Liver (tissue), 9 donors: Measurements from ENCODE around the gene HPS5. TPM values are rescaled to one million over a fixed set of nuclear protein-coding genes. Genes with fewer than 3 reads are reported as not detected.

Experiments used
- DNase-seq: peaks from one replicate; pipeline ENCODE4 v3.0.0-alpha.2; 2017; ENCODE audit warnings: low spot score
- H3K27ac ChIP-seq, 2 donors: one replicate each; pipeline ENCODE4 v1.7.0; 2013; ENCODE audit warnings: inconsistent platforms in 2 of 2, low read length in 2 of 2, control low read depth in 1 of 2, low read depth in 1 of 2, mild to moderate bottlenecking in 1 of 2
- H3K27me3 ChIP-seq, 4 donors: one replicate each; pipeline versions ENCODE4 v1.6.1 to v1.7.0; 2013; ENCODE audit warnings: low read length in 3 of 4, inconsistent platforms in 1 of 4, mild to moderate bottlenecking in 1 of 4, moderate library complexity in 1 of 4; ENCODE audit not compliant: control insufficient read depth in 4 of 4, insufficient read depth in 4 of 4
- H3K36me3 ChIP-seq, 4 donors: one replicate each; pipeline versions ENCODE4 v1.6.1 to v1.7.0; 2013; ENCODE audit warnings: low read length in 3 of 4, mild to moderate bottlenecking in 3 of 4, low read depth in 1 of 4, moderate library complexity in 1 of 4; ENCODE audit not compliant: control insufficient read depth in 4 of 4, insufficient read depth in 3 of 4
- H3K4me1 ChIP-seq, 4 donors: one replicate each; pipeline versions ENCODE4 v1.6.1 to v1.7.0; 2013; ENCODE audit warnings: low read length in 3 of 4, mild to moderate bottlenecking in 3 of 4, moderate library complexity in 1 of 4; ENCODE audit not compliant: control insufficient read depth in 4 of 4, insufficient read depth in 4 of 4
- H3K4me3 ChIP-seq, 3 donors: one replicate each; pipeline versions ENCODE4 v1.6.1 to v1.7.0; 2013; ENCODE audit warnings: low read length in 3 of 3, control low read depth in 1 of 3, low read depth in 1 of 3, mild to moderate bottlenecking in 1 of 3
- H3K9ac ChIP-seq, 2 donors: one replicate each; pipeline ENCODE4 v1.7.0; 2013; ENCODE audit warnings: low read length in 2 of 2, mild to moderate bottlenecking in 2 of 2, moderate library complexity in 2 of 2, control low read depth in 1 of 2, low read depth in 1 of 2
- H3K9me3 ChIP-seq, 4 donors: one replicate each; pipeline versions ENCODE4 v1.6.1 to v1.7.0; 2013; ENCODE audit warnings: low read length in 3 of 4; ENCODE audit not compliant: control insufficient read depth in 4 of 4
- EGR1 ChIP-seq, 2 donors: IDR thresholded peaks; 2 replicates each; pipeline ENCODE4 v1.6.1; 2016 to 2018; ENCODE audit warnings: antibody characterized with exemption in 2 of 2, low read depth in 2 of 2
- FOXA1 ChIP-seq: IDR thresholded peaks from 2 replicates; pipeline ENCODE4 v1.6.1; 2016; ENCODE audit warnings: antibody characterized with exemption
- FOXA2 ChIP-seq: IDR thresholded peaks from 2 replicates; pipeline ENCODE4 v1.6.1; 2016; ENCODE audit warnings: antibody characterized with exemption
- HNF4A ChIP-seq, 2 donors: conservative IDR thresholded peaks; 2 replicates each; pipeline ENCODE4 v1.6.1; 2016; ENCODE audit warnings: antibody characterized with exemption in 2 of 2, mild to moderate bottlenecking in 2 of 2
- JUND ChIP-seq, 2 donors: IDR thresholded peaks; 2 replicates each; pipeline ENCODE4 v1.6.1; 2016; ENCODE audit warnings: antibody characterized with exemption in 2 of 2
- NR2F2 ChIP-seq: IDR thresholded peaks from 2 replicates; pipeline ENCODE4 v1.6.1; 2016; ENCODE audit warnings: antibody characterized with exemption
- RAD21 ChIP-seq, 2 donors: IDR thresholded peaks; 2 replicates each; pipeline ENCODE4 v1.6.1; 2016; ENCODE audit warnings: antibody characterized with exemption in 2 of 2, mild to moderate bottlenecking in 2 of 2
- REST ChIP-seq: IDR thresholded peaks from 2 replicates; pipeline ENCODE4 v1.6.1; 2016; ENCODE audit warnings: antibody characterized with exemption, mild to moderate bottlenecking
- RXRA ChIP-seq, 2 donors: IDR thresholded peaks; 2 replicates each; pipeline ENCODE4 v1.6.1; 2017 to 2018; ENCODE audit warnings: antibody characterized with exemption in 2 of 2, mild to moderate bottlenecking in 1 of 2
- TAF1 ChIP-seq: conservative IDR thresholded peaks from 2 replicates; pipeline ENCODE4 v1.6.1; 2016; ENCODE audit warnings: antibody characterized with exemption, mild to moderate bottlenecking
- YY1 ChIP-seq: IDR thresholded peaks from 2 replicates; pipeline ENCODE4 v1.6.1; 2016; ENCODE audit warnings: antibody characterized with exemption, mild to moderate bottlenecking
- ZBTB33 ChIP-seq: IDR thresholded peaks from 2 replicates; pipeline ENCODE4 v1.6.1; 2016; ENCODE audit warnings: antibody characterized with exemption
- WGBS: extraction: QIAGEN DNeasy Blood & Tissue Kit; methylation state at CpG from one replicate; pipeline ENCODE4 v1.1.7; 2013; 5-methylcytosine and 5-hydroxymethylcytosine counted together
- polyA plus RNA-seq, 2 donors: library from polyadenylated mRNA; stranded (reverse) in 1 of 2; unstranded in 1 of 2; fragments of 200-250 nt in 1 of 2; fragments of >200 nt in 1 of 2; fragmentation: Nextera tagmentation in 1 of 2; extraction: Ambion mirVana in 1 of 2; gene quantifications; one replicate each; pipeline versions ENCODE4 v1.2.1 to v1.2.3, GENCODE V29; 2013 to 2015
- total RNA-seq, 2 donors: library from RNA; depleted of rRNA; stranded (reverse); fragments of >200 nt; gene quantifications; one replicate each; pipeline ENCODE4 v1.2.3, GENCODE V29; 2014
- TF ChIP-seq, protein P1 (sequence below): IDR thresholded peaks from 2 replicates; pipeline ENCODE4 v1.6.1; 2016; ENCODE audit warnings: antibody characterized with exemption
- donor health status: healthy.
- donor health status: healthy.
- donor health status: healthy.
- donor health status: healthy.
- donor health status: healthy.

The HPS5 gene
- total and polyA plus RNA-seq, 4 donors: 15.7 to 134 (median 24.2) TPM

DNA sequence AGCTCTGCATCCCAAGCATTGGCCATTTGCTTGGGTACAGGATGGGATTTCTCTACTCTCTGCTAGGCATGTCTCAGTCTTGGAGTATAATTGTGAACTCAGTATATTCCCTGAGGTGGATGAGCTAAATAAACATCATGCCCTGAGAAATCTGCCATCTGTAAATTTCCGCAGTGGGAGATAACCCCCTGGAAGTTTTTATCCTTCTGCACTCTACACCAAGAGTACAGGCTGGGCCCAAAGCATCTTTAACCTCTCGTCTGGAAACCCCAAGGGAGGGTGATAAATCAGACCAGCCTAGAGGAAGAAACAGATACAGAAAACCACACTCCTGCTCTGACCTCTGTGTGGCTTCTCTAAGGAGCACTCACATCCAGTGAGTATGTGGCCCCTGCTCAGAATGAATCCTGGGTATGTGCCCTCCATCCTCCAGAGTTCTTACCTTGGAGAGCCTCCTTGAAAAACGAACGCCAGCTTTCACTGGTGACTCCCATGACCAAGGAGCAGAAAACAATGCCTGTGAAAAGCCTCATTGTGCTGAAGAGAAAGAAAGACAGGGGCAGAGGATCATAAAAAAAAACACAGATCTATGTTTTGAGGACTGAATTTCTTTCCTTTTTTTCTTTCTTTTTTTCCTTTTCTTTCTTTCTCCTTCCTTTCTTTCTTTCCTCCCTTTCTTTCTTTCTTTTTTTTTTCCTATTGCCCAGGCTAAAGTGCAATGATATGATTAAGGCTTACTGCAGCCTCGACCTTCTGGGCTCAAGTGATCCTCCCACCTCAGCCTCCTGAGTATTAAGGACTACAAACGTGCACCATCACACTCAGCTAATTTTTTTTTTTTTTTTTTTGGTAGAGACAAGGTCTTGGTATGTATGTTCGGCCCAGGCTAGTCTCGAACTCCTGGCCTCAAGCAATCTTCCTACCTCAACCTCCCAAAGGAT lies 86.3 kb downstream of the HPS5 start:
- Histone ChIP-seq H3K4me1 (peaks cover 0 to 27% (median 14%) of the 10 kb centered on the region in 4 donors), H3K36me3 (peaks cover 0 to 12% (median 4%) of the 10 kb centered on the region in 4 donors), H3K9me3 (no peaks in the 10 kb centered on the region), H3K27ac (peak overlapping the region; percentile 66 to 80), H3K27me3 (no peaks in the 10 kb centered on the region), H3K9ac (peak overlapping the region; percentile 29 to 73), H3K4me3 (peak overlapping the region; percentile 52 to 99 (median 97))
- TF ChIP-seq JUND (IDR thresholded peaks at IDR 0.05) (no peak), FOXA2 (no peak), YY1 (no peak), FOXA1 (no peak), RAD21 (IDR thresholded peaks at IDR 0.05) (no peak), ZBTB33 (no peak), REST (no peak), HNF4A (conservative IDR thresholded peaks at IDR 0.05) (no peak), RXRA (IDR thresholded peaks at IDR 0.05) (no peak), EGR1 (IDR thresholded peaks at IDR 0.05; ENCODE audit: low read depth in 2 of 2) (no peak)
- DNase-seq: no peak
- WGBS: 29% methylated on average over 8 of the region's 8 CpGs

GRCh38 chr11:18233912-18234311 lies 88.0 kb downstream of the HPS5 start:
- Histone ChIP-seq H3K36me3 (peaks cover 0 to 12% (median 4%) of the 10 kb centered on the region in 4 donors), H3K9ac (no peak overlapping the region), H3K27me3 (no peaks in the 10 kb centered on the region), H3K4me1 (peaks cover 0 to 15% (median 3%) of the 10 kb centered on the region in 4 donors), H3K4me3 (peak overlapping the region in 2 of 3 donors; percentile 80 to 99), H3K9me3 (no peaks in the 10 kb centered on the region), H3K27ac (no peak overlapping the region)
- 89% methylated on average over 4 of the region's 4 CpGs for WGBS
- TF ChIP-seq EGR1 (IDR thresholded peaks at IDR 0.05; ENCODE audit: low read depth in 2 of 2): no peak
- no peak for TF ChIP-seq NR2F2
- TF ChIP-seq YY1: no peak
- TF ChIP-seq FOXA2: no peak
- TF ChIP-seq, protein P1, sequence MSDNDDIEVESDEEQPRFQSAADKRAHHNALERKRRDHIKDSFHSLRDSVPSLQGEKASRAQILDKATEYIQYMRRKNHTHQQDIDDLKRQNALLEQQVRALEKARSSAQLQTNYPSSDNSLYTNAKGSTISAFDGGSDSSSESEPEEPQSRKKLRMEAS: no peak
- no peak for TF ChIP-seq TAF1
- no peak for TF ChIP-seq ZBTB33
- DNase-seq: no peak
